HG02852 (cell line): ENCODE results near the gene SEMA6B.

Experiments
- ATAC-seq: cut with Tn5 transposase; IDR thresholded peaks from one replicate; pipeline ENCODE4 v1.9.1; 2021; ENCODE audit warnings: mild to moderate bottlenecking, moderate library complexity; ENCODE audit not compliant: unreplicated experiment

The SEMA6B gene

DNA sequence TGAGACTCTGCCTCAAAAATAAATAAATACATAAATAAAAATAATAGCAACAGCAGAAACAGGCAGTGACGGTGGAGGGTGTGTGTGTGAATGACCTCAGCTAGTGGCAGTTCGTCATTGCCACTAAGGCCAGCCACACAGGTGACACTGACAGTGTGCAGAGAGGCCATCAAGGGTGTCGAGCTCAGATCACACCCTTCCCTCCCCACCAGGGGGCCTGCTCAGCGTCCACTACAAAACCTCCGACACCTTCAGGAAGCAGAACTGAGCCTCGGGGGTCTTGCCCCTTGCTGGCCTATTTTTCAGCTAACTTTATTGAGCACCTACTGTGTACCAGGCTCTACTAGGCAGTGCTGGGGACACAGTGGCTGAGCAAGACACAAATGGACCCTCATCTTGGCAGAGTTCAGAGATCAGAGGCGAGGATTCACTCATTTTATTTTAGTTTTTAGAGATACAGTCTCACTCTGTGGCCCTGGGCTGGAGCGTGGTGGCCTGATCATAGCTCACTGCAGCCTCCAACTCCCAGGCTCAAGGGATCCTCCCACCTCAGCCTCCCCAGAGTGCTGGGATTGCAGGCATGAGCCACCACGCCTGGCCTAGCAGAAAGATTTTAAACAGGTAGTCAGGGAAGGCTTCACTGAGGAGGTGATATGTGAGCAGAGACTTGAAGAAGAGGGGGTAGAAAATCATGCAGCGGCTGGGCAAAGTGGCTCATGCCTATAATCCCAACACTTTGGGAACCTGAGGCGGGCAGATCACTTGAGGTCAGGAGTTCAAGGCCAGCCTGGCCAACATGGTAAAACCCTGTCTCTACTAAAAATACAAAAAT lies 30.3 kb upstream of the SEMA6B start:
- no peak for ATAC-seq

DNA sequence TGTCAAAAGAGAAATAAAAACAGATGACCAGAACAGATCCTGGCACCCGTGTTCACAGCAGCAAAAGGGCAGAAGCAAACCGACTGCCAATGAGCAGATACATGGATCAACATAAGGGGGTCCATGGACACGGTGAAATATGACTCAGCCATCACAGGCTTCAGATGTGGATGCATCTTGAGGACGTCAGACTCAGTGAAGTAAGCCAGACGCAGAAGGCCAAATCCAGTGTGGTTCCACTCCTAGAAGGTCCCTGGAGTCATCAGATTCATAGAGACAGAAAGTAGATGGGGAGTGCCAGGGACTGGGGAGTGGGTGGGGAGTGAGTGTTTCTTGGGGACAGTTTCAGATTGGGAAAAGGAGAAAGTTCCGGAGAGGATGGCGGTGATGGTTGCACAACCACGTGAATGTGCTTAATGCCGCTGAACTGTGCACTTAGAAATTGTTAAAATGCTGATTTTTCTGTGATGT lies 28.8 kb upstream of the SEMA6B start:
- no peak for ATAC-seq

DNA sequence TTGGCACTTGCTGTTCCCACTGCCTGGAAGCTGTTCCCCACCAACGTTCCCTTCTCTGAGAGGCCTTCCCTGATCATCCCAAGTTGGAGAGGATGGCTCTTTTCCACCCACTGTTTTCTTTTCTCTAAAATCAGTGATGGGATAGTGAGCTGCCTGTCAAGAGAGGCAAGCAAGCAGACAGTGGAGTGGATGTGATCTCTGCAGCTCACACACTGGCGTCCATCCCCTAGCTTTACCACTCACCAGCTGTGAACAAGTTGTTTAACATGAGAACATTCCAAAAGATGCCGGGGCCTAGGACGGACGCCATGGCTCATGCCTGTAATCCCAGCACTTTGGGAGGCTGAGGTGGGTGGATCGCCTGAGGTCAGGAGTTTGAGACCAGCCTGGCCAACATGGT lies 28.0 kb upstream of the SEMA6B start:
- ATAC-seq: no peak

DNA sequence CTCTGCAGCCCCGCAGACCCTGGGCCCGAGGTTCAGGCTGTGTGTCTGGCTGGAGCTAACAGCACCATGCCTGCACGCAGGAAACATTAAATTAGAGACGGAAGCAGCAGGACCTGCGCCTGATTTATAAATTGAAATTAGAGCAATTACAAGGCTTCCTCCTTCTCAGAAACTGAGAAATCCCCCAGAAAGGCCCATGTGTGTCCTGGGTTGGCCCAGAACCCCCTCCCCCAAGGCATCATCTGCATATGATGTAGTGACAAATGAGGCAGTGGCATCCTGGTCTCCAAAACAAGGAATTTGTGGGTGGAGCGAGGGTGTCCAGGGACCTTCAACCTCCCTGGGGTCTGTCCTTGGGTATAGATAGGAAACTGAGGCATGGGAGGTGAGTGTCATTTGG lies 27.2 kb upstream of the SEMA6B start:
- no peak for ATAC-seq

DNA sequence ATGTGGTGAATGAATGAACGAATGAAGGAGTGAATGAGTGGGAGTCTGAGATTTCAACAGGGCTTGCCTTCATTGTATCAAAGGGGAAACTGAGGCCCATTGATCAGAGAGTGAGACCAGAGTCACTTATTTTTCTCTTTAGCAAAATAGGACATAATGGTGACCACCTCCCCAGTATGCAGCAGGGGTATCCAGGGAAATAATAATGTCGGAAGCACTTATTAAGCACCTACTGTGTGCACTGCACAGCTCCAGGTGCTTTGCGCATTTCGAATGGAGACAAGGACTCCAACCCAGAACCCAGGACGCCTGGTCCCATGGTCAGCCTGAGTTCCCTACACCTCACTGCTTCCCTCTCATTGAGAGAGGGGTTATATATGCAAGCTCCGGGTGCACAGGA lies 26.8 kb upstream of the SEMA6B start:
- ATAC-seq: no peak

DNA sequence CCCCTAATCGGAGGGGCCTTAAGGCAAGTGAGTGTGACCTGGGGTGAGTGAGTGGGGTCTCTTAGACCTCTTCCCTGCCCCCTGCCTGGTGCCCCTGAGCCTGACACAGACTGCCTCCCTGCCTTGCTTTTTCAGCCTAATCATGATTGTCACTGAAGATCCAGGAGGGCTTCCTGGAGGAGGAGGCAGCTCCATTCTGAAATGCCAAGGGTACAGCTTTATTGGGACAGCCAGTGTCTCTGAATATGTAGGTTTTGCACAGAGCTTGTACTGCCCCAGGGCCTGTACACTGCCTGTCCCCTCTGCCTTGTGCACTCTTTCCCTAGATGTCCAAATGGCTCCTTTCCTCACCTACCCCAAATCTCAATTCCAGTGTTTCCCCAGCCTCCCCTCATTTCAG lies 26.1 kb upstream of the SEMA6B start:
- no peak for ATAC-seq

DNA sequence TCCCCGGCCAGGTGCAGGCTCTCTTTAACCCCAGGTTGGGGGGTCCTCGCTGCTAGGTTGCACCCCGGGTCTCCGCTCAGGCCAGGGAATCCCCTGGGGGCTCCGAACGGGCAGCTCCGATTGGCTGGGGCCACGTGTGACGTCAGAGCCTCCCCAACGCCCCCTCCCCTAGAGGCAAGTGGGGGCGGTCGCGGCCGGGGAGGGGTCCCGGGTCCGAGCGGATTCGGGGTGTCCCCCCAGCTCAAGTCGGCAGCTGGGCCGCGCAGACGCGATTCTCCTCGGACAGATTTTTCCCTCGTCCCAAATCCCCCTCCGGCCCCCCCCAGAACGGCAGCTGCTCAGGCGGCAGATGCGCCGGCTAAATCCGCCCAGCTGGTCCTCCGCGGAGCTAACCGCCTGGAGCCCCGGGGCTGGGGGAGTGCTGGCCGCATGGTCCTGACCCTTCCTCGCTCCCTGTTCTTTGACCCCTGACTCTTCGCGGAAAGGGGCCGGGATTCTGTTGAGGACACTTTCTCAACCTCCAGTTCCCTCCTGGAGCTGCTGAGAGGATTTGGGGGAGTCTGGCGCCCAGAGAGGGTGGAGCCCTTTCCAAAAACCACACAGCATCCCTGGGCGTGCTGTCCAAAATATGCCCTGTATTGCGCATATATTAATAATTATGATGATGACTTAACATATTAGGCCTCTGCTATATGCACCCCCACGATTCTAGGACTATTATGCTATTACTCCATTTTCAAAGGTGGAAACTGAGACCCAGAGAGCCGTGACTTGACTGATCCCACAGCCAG lies 25.4 kb upstream of the SEMA6B start:
- ATAC-seq: no peak

DNA sequence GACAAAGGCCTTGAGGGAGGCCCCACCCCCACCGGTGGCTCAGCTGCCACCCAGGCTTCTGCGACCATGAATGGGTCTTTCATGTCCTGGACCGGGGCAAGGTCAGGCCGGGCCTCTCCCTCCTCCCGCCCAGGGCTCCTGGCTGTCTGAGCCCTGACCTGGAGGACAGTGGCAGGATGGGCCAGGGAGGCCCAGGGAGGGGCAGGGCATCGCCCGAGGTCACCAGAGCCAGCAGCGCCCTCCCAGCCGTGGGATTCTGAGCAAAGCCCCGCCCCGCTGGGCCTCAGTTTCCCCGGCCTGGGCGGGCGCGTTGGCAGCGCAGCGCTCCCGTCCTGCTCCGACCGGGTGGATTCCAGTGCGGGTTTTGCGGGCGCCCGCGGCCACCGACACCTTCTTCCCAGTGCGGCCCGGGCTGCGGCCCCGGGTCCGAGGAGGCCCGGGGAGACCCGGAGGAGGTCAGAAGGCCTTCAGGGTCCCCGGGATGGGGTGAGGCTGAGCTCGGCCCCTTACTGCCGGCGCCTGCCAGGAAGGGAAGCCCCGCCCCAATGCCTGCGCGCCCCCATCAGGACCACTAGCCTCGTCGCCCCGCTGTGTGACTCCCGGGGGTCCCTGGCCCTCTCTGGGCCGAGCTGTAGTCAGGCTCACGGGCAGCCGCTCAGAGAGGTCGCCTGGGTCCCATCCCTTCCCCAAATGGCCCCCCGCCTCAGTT lies 24.6 kb upstream of the SEMA6B start:
- ATAC-seq: no peak

DNA sequence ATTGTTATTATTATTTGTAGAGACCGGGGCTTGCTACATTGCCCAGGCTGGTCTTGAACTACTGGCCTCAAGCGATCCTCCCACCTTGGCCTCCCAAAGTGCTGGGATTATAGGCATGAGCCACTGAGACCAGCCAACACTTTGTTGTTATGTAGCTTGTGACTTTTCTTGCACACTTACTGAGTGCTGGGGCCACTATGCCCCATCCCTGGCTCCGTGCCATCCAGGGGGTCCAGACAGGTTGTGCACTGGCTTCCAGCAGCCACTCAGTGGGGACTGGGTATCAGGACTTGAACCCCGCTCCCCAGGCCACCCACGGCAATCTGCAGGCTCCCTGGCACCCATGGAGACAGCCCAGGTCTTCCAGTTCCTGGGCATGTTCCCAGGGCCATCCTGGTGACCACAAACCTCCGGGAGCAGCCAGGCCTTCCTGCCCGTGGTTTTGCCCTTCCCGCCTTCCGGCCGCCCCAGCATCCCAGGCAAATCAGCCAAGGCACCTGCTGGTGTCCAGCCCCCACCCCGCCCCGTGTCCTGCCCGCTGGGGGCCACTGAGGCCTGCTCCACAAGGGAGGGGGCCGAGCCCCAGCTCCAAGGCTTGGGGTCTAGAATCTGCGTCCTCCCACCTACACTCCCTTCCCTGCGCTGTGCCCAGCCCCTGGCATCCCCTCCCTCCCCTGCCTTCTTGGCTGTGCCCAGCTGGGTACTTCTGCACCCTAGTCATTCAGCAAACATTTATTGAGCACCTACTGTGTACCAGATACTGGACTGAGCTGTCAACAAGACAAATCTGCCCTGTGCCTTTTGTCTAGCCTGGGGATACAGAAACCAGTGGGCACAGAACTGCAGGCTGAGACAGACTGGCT lies 23.7 kb upstream of the SEMA6B start:
- ATAC-seq: no peak

DNA sequence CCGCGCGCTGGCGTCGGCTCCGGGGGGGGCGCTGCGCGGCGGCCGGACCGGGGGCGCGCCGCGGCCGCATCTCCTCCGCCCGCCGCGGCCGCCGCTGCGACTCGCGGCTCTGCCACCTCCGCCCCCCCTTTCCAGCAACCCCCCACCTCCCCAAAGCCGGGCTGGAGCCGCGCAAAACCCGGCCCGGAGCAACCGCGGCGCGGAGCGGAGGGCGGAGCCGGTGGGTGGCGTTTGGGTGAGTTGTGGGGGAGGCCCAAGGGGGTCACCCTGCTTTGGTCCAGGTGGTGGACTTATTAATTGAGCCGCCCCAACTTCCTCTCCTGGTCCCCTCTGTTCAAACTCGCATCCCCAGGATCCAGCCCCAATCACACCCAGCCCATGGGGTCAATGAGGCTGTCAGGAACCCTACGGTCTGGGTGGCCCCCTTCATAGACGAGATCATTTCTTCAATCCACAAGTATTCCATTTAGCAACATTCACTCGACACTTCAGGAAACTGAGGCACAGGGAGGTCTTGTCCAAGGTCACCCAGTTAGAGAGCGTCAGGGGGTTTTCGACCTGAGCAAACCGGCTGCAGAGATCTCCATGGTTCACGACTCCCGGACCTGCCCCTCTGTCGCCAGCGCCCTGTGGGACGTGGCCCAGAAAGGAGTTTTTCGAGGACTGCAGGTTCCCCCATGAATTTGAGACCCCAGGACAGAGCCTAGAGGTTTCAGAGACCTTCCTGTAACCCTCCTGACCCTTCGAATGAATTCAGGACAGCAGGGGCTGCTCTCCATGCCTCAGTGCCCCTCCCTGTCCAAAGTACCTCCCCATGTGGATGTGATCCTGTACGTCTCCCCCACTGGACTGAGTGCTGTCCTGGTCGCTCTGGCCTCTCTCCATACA lies 22.4 kb upstream of the SEMA6B start:
- ATAC-seq: no peak

DNA sequence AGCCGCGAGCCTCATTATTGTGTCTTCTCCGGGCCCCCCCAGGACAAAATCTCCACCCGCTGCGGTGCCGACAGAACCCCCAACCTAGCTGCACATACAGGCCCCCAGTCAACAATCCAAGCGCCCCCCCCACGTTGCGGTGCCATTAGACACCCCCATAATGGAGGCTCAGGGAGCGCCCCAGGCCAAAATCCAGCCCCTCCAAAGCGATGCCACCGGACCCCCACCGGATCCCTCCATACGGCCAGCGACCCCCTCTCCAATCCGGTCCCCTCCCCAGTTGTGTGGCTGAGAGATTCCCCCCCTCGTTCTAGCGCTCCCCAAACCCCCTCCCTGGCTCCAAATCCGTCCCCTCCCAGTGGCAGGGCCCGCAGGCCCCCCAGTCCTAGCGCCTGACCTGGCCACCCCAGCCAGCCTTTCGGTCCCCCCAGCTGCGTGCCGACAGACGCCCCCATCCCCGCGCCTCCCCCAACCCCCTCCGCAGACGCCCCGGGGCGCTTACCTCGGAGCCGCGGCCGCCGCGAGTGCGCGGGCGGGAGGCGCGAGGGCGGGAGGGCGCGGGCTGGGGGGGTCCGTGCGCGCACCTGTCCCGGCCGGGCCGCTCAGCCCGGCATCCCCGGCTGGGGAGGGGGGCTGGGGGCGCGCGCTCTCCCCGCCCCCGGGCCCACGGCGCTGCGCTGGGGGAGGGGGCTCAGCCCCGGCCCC lies 21.6 kb upstream of the SEMA6B start:
- no peak for ATAC-seq

DNA sequence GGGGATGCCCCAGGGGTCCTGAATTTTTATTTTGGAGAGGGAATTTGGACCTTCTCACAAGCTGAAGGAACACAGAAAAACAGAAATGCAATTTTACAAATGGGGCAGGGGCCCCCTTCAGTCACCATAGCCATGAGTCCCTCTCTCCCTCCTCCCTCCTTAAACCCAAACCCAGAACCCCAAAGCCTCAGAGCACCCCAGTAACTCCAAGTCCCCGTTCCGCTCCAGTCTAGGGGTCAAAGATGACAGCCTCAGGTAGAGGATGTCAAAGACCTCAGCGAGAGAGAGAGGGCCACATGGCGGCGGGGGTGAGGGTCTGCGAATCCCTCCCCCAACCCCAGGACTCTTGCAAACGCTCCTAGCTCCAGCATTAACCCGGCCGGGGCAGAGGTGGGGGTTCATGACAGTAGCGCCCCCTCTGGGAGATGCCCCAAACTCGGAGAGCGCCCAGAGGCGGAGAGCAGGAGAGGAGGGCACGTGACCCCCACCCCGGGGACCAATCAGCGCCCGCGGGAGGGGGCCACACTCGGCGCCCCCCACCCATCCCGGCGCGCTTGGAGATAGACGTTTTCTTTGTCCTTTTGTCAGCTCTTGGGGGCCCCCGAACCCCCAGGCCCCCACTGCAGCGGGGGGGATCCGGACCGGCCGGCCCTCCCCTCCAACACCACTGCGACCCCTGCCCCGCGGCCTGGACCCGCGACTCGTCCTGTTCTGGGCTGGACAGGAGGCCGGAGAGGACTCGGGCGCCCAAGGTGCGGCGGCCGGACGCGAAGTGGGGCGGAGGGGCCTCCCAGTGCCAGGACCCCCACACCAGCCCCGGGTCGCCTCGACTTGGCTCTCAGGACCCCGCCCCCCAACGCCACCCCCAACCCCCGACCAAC lies 20.8 kb upstream of the SEMA6B start:
- ATAC-seq: no peak

DNA sequence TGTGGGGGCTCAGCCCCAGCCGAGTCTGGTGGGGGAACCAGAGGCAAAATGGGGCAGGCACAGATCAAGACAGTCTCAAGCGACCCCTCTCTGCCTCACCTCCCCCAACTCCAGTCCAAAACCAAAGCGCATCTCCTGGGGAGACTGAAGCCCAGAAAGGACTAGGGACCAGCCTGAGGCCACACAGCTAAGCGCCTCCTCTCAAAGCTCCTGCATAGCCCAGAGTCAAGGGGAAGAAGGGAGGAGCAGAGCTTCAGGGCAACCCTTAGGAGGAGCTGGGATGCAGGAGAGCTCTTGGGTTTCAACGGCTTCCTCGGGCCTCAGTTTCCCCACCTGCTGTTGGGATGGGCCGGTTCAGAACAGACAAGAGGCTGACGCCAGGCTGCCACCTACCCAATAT lies 19.9 kb upstream of the SEMA6B start:
- no peak for ATAC-seq

DNA sequence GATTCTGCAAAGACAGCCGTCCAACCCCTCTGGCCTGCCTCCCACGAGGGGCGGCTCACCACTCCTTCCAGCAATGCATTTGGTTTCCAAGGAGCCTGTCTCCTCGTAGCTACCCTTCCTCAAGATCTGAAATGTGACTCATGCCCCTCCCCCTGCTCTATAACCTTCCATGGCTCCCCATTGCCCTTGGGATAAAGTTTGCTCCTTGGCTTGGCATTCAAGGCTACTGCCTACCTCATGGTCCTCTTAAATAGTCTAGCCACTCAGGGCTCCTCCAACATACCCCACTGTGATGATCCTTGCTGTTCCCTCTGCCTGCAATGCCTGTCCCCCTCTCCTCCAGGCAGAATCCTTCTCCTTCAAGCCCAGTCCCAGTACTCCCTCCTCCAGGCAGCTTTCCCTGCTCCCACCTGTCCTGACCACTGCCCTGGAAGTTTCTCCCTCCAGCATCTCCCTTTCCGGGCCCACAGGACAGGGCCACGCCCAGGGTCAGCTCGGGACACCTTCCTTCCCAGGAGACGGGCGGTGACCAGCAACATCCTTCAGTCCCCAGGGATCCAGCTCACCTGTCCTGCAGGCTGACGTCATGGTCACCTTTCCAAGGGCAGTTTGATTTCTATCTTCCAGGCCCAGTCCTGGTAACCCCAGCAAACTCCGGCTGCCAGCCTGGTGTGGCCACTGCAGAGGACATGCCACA lies 19.2 kb upstream of the SEMA6B start:
- ATAC-seq: no peak

DNA sequence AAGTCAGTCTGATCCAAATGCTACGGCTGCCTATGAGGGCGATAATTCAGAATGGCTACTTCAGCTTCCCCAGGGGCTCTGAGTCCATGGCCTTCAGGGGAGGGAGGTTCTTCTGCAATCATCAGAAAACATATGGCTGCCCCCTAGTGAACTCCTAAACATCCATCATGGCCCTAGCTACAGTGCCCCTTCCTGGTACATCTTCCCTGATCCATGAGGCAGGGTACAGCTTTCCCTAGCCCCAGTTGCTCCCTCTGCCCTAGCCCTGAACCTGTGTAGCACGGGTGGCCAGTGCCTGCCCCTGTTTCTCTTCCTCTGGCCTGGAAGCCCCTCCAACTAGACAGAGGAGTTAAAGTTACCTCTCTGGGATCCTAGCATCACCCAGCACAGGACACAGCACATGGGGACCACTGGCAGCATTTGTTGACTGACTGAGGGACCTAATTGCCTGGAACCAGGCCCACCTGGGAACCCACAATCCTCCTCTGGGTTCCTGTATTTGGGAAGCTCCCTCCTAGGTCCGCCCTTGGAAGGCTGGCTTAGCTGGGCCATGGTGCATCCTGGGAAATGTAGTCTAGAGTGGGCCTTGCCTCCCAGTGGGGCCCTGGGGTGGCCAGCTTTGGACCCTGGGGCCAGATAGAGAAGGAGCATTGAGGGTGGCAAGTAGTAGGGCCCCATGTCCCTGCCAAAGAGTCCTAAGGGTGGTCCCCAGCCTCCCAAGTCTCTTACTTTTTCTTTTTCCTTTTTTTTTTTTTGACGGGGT lies 17.7 kb upstream of the SEMA6B start:
- no peak for ATAC-seq

DNA sequence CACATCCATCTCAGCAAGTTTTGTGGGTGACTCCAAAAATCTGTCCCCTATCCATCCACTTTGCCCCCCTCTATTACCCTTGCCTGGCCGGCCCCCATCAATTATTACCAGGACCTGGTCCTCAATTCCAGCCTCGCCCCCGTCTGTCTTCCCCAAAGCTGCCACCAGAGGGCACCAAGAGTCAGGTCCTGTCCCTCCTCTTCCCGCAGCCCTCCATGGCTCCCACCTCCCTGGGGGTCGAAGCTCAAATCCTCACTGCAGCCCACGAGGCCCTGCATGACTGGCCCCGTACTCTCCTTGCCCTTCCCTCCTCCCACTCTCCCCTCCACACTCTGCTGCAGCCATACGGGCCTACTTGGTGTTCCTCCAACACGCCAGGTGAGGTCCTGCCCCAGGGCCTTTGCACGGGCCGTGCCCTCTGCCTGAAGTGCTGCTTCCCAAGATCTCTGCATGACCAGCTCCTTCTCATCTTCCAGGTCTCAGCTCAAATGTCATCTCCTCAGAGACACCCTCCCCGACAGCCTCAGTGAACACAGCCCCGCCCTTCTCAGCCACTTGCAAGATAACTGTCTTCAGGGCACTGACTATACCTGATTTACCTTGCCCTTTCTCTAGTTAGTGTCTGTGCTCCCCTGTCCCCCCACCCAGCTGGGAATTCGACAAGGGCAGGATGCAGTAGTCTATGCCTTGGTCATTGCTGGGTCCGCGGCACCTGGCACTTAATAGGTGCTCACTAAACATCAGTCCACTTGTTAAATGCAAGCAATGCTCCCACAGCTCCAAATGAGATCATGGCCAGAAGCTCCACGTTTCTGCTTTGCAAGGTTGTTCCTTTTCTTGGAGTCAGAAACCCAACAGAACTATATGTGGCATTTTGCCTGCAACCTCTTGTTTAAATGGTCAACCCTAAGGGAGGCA lies 16.8 kb upstream of the SEMA6B start:
- no peak for ATAC-seq
